Measurements from ENCODE around the gene RPS3A.

The RPS3A gene

DNA sequence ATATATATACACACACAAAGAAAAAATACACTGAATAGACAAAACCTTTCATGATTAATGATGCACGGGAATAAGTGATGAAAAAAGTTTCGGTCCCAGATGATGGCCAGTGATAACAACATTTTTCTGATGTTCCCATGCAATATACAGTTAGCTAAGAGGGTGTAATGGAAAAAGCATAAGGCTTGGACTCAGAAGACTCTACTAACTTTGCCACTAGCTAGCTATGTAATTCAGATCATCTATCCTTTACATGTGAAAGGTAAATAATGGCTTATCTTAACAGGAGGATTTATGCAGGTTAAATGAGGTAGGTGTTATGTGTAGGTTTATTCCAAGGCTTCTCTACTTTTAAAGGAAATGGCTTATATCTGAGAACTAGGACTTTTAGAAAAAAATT, 4.3 kb downstream of the RPS3A start:
- DNase-seq (ENCODE audit: low read depth in 1 of 2, low spot score in 1 of 2): no peak
- H3K27ac ChIP-seq (replicated peaks): no peak overlapping the region; the same call in 1 of the 2 replicates
- no peak overlapping the region for H3K4me3 ChIP-seq (replicated peaks; ENCODE audit: insufficient read depth, low read length)
- TF ChIP-seq, protein P1, sequence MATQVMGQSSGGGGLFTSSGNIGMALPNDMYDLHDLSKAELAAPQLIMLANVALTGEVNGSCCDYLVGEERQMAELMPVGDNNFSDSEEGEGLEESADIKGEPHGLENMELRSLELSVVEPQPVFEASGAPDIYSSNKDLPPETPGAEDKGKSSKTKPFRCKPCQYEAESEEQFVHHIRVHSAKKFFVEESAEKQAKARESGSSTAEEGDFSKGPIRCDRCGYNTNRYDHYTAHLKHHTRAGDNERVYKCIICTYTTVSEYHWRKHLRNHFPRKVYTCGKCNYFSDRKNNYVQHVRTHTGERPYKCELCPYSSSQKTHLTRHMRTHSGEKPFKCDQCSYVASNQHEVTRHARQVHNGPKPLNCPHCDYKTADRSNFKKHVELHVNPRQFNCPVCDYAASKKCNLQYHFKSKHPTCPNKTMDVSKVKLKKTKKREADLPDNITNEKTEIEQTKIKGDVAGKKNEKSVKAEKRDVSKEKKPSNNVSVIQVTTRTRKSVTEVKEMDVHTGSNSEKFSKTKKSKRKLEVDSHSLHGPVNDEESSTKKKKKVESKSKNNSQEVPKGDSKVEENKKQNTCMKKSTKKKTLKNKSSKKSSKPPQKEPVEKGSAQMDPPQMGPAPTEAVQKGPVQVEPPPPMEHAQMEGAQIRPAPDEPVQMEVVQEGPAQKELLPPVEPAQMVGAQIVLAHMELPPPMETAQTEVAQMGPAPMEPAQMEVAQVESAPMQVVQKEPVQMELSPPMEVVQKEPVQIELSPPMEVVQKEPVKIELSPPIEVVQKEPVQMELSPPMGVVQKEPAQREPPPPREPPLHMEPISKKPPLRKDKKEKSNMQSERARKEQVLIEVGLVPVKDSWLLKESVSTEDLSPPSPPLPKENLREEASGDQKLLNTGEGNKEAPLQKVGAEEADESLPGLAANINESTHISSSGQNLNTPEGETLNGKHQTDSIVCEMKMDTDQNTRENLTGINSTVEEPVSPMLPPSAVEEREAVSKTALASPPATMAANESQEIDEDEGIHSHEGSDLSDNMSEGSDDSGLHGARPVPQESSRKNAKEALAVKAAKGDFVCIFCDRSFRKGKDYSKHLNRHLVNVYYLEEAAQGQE (IDR thresholded peaks at IDR 0.05; ENCODE audit: insufficient replicate concordance, low read depth): no peak
- TF ChIP-seq POLR2AphosphoS5 (IDR thresholded peaks at IDR 0.05; ENCODE audit: low read depth) (no peak), GABPA (IDR thresholded peaks at IDR 0.05; ENCODE audit: low read depth) (no peak), SPI1 (IDR thresholded peaks at IDR 0.05; ENCODE audit: borderline replicate concordance, low read depth) (no peak), CTCF (IDR thresholded peaks at IDR 0.05; ENCODE audit: insufficient read depth, low read length) (no peak)
- no peaks in the 10 kb centered on the region for H3K27me3 ChIP-seq (ENCODE audit: insufficient read depth, poor library complexity, severe bottlenecking)

GRCh38 chr4:151104621-151105020, 5.2 kb downstream of the RPS3A start:
- no peak for TF ChIP-seq CTCF (IDR thresholded peaks at IDR 0.05; ENCODE audit: insufficient read depth, low read length)
- no peak for DNase-seq (ENCODE audit: low read depth in 1 of 2, low spot score in 1 of 2)
- Histone ChIP-seq H3K27ac (replicated peaks) (no peak overlapping the region), H3K4me3 (replicated peaks; ENCODE audit: insufficient read depth, low read length) (no peak overlapping the region), H3K27me3 (ENCODE audit: insufficient read depth, poor library complexity, severe bottlenecking) (no peaks in the 10 kb centered on the region)

DNA sequence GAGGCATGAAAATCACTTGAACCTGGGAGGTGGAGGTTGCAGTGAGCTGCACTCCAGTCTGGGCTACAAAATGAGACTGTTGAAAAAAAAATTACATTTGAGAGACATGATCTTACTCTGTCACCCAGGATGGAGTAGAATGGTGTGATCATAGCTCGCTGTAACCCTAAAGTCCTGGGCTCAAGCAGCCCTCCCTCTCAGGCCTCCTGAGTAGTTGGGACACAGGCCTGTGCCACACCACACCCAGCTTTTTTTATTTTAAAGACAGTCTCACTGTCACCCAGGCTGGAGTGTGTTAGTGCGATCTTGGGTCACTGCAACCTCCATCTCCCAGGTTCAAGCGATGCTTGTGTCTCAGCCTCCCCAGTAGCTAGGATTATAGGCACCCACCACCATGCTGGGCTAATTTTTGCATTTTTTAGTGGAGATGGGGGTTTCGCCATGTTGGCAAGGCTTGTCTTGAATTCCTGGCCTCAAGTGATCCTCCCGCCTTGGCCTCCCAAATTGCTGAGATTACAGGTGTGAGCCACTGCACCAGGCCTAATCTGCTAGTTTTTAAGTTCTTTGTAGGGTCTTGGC, 6.1 kb downstream of the RPS3A start:
- no peak for DNase-seq (ENCODE audit: low read depth in 1 of 2, low spot score in 1 of 2)
- Histone ChIP-seq H3K4me3 (replicated peaks; ENCODE audit: insufficient read depth, low read length) (no peak overlapping the region), H3K27ac (replicated peaks) (no peak overlapping the region), H3K27me3 (ENCODE audit: insufficient read depth, poor library complexity, severe bottlenecking) (no peaks in the 10 kb centered on the region)
- peak; percentile 83 for TF ChIP-seq POLR2AphosphoS5 (IDR thresholded peaks at IDR 0.05; ENCODE audit: low read depth)
- no peak for TF ChIP-seq CTCF (IDR thresholded peaks at IDR 0.05; ENCODE audit: insufficient read depth, low read length)

- H3K27me3 ChIP-seq (ENCODE audit: insufficient read depth, poor library complexity, severe bottlenecking): no peaks in the 10 kb centered on the region
- H3K4me3 ChIP-seq (replicated peaks; ENCODE audit: insufficient read depth, low read length): no peak overlapping the region
- H3K27ac ChIP-seq (replicated peaks): no peak overlapping the region
- TF ChIP-seq GABPA (IDR thresholded peaks at IDR 0.05; ENCODE audit: low read depth): no peak
- no peak for TF ChIP-seq CTCF (IDR thresholded peaks at IDR 0.05; ENCODE audit: insufficient read depth, low read length)
- TF ChIP-seq SPI1 (IDR thresholded peaks at IDR 0.05; ENCODE audit: borderline replicate concordance, low read depth): no peak
- TF ChIP-seq POLR2AphosphoS5 (IDR thresholded peaks at IDR 0.05; ENCODE audit: low read depth): no peak
- TF ChIP-seq, protein P1 (IDR thresholded peaks at IDR 0.05; ENCODE audit: insufficient replicate concordance, low read depth): no peak
- DNase-seq (ENCODE audit: low read depth in 1 of 2, low spot score in 1 of 2): no peak
Observed at GRCh38 chr4:151107063-151107462, 7.6 kb downstream of the RPS3A start.

Data from HL-60 (cell line).